Liver (tissue), 9 donors: ENCODE measurements around the gene TRABD. TPM values are rescaled to one million over a fixed set of nuclear protein-coding genes. Genes with fewer than 3 reads are reported as not detected.

ENCODE experiments used
- DNase-seq: peaks from one replicate; pipeline ENCODE4 v3.0.0-alpha.2; 2017; ENCODE audit warnings: low spot score
- H3K27ac ChIP-seq, 2 donors: one replicate each; pipeline ENCODE4 v1.7.0; 2013; ENCODE audit warnings: inconsistent platforms in 2 of 2, low read length in 2 of 2, control low read depth in 1 of 2, low read depth in 1 of 2, mild to moderate bottlenecking in 1 of 2
- H3K27me3 ChIP-seq, 4 donors: one replicate each; pipeline versions ENCODE4 v1.6.1 to v1.7.0; 2013; ENCODE audit warnings: low read length in 3 of 4, inconsistent platforms in 1 of 4, mild to moderate bottlenecking in 1 of 4, moderate library complexity in 1 of 4; ENCODE audit not compliant: control insufficient read depth in 4 of 4, insufficient read depth in 4 of 4
- H3K36me3 ChIP-seq, 4 donors: one replicate each; pipeline versions ENCODE4 v1.6.1 to v1.7.0; 2013; ENCODE audit warnings: low read length in 3 of 4, mild to moderate bottlenecking in 3 of 4, low read depth in 1 of 4, moderate library complexity in 1 of 4; ENCODE audit not compliant: control insufficient read depth in 4 of 4, insufficient read depth in 3 of 4
- H3K4me1 ChIP-seq, 4 donors: one replicate each; pipeline versions ENCODE4 v1.6.1 to v1.7.0; 2013; ENCODE audit warnings: low read length in 3 of 4, mild to moderate bottlenecking in 3 of 4, moderate library complexity in 1 of 4; ENCODE audit not compliant: control insufficient read depth in 4 of 4, insufficient read depth in 4 of 4
- H3K4me3 ChIP-seq, 3 donors: one replicate each; pipeline versions ENCODE4 v1.6.1 to v1.7.0; 2013; ENCODE audit warnings: low read length in 3 of 3, control low read depth in 1 of 3, low read depth in 1 of 3, mild to moderate bottlenecking in 1 of 3
- H3K9ac ChIP-seq, 2 donors: one replicate each; pipeline ENCODE4 v1.7.0; 2013; ENCODE audit warnings: low read length in 2 of 2, mild to moderate bottlenecking in 2 of 2, moderate library complexity in 2 of 2, control low read depth in 1 of 2, low read depth in 1 of 2
- H3K9me3 ChIP-seq, 4 donors: one replicate each; pipeline versions ENCODE4 v1.6.1 to v1.7.0; 2013; ENCODE audit warnings: low read length in 3 of 4; ENCODE audit not compliant: control insufficient read depth in 4 of 4
- ATF3 ChIP-seq: IDR thresholded peaks from 2 replicates; pipeline ENCODE4 v1.6.1; 2016; ENCODE audit warnings: antibody characterized with exemption
- CTCF ChIP-seq: fragments of 150-350 bp; IDR thresholded peaks from 2 replicates; pipeline ENCODE4 v1.5.1; 2017; ENCODE audit warnings: improper control_type of control experiment, low read depth, low read length; ENCODE audit not compliant: missing input control
- EGR1 ChIP-seq, 2 donors: IDR thresholded peaks; 2 replicates each; pipeline ENCODE4 v1.6.1; 2016 to 2018; ENCODE audit warnings: antibody characterized with exemption in 2 of 2, low read depth in 2 of 2
- FOXA1 ChIP-seq: IDR thresholded peaks from 2 replicates; pipeline ENCODE4 v1.6.1; 2016; ENCODE audit warnings: antibody characterized with exemption
- FOXA2 ChIP-seq: IDR thresholded peaks from 2 replicates; pipeline ENCODE4 v1.6.1; 2016; ENCODE audit warnings: antibody characterized with exemption
- HNF4G ChIP-seq: IDR thresholded peaks from 2 replicates; pipeline ENCODE4 v1.6.1; 2016; ENCODE audit warnings: antibody characterized with exemption
- JUND ChIP-seq, 2 donors: IDR thresholded peaks; 2 replicates each; pipeline ENCODE4 v1.6.1; 2016; ENCODE audit warnings: antibody characterized with exemption in 2 of 2
- NR2F2 ChIP-seq: IDR thresholded peaks from 2 replicates; pipeline ENCODE4 v1.6.1; 2016; ENCODE audit warnings: antibody characterized with exemption
- RAD21 ChIP-seq, 2 donors: IDR thresholded peaks; 2 replicates each; pipeline ENCODE4 v1.6.1; 2016; ENCODE audit warnings: antibody characterized with exemption in 2 of 2, mild to moderate bottlenecking in 2 of 2
- RXRA ChIP-seq, 2 donors: IDR thresholded peaks; 2 replicates each; pipeline ENCODE4 v1.6.1; 2017 to 2018; ENCODE audit warnings: antibody characterized with exemption in 2 of 2, mild to moderate bottlenecking in 1 of 2
- SP1 ChIP-seq: IDR thresholded peaks from 2 replicates; pipeline ENCODE4 v1.6.1; 2018; ENCODE audit warnings: antibody characterized with exemption, mild to moderate bottlenecking
- TAF1 ChIP-seq: conservative IDR thresholded peaks from 2 replicates; pipeline ENCODE4 v1.6.1; 2016; ENCODE audit warnings: antibody characterized with exemption, mild to moderate bottlenecking
- YY1 ChIP-seq: IDR thresholded peaks from 2 replicates; pipeline ENCODE4 v1.6.1; 2016; ENCODE audit warnings: antibody characterized with exemption, mild to moderate bottlenecking
- ZBTB33 ChIP-seq: IDR thresholded peaks from 2 replicates; pipeline ENCODE4 v1.6.1; 2016; ENCODE audit warnings: antibody characterized with exemption
- WGBS: extraction: QIAGEN DNeasy Blood & Tissue Kit; methylation state at CpG from one replicate; pipeline ENCODE4 v1.1.7; 2013; 5-methylcytosine and 5-hydroxymethylcytosine counted together
- polyA plus RNA-seq, 2 donors: library from polyadenylated mRNA; stranded (reverse) in 1 of 2; unstranded in 1 of 2; fragments of 200-250 nt in 1 of 2; fragments of >200 nt in 1 of 2; fragmentation: Nextera tagmentation in 1 of 2; extraction: Ambion mirVana in 1 of 2; gene quantifications; one replicate each; pipeline versions ENCODE4 v1.2.1 to v1.2.3, GENCODE V29; 2013 to 2015
- total RNA-seq, 2 donors: library from RNA; depleted of rRNA; stranded (reverse); fragments of >200 nt; gene quantifications; one replicate each; pipeline ENCODE4 v1.2.3, GENCODE V29; 2014
- TF ChIP-seq, protein P1 (sequence below): IDR thresholded peaks from 2 replicates; pipeline ENCODE4 v1.6.1; 2016; ENCODE audit warnings: antibody characterized with exemption
- TF ChIP-seq, protein P2 (sequence below): IDR thresholded peaks from 2 replicates; pipeline ENCODE4 v1.6.1; 2016; ENCODE audit warnings: antibody characterized with exemption, mild to moderate bottlenecking
- donor health status: healthy.
- donor health status: healthy.
- donor health status: healthy.
- donor health status: healthy.
- donor health status: healthy.

TRABD gene
- total and polyA plus RNA-seq, 4 donors = 10.5 to 29.7 (median 16.4) TPM

GRCh38 chr22:50160947-50161346, 24.8 kb upstream of the TRABD start:
- Histone ChIP-seq H3K4me3 (no peak overlapping the region), H3K27me3 (no peaks in the 10 kb centered on the region), H3K9ac (no peak overlapping the region), H3K36me3 (no peaks in the 10 kb centered on the region), H3K9me3 (no peaks in the 10 kb centered on the region), H3K27ac (no peak overlapping the region), H3K4me1 (no peaks in the 10 kb centered on the region)
- 94% methylated on average over 7 of the region's 7 CpGs for WGBS
- TF ChIP-seq NR2F2 (no peak), EGR1 (IDR thresholded peaks at IDR 0.05; ENCODE audit: low read depth in 2 of 2) (no peak), RXRA (IDR thresholded peaks at IDR 0.05) (no peak), FOXA1 (no peak), SP1 (no peak), RAD21 (IDR thresholded peaks at IDR 0.05) (no peak), HNF4G (no peak), JUND (IDR thresholded peaks at IDR 0.05) (no peak), TAF1 (no peak), ATF3 (no peak), CTCF (no peak), YY1 (no peak), ZBTB33 (no peak), FOXA2 (no peak)
- TF ChIP-seq, protein P1, sequence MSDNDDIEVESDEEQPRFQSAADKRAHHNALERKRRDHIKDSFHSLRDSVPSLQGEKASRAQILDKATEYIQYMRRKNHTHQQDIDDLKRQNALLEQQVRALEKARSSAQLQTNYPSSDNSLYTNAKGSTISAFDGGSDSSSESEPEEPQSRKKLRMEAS = no peak
- TF ChIP-seq, protein P2, sequence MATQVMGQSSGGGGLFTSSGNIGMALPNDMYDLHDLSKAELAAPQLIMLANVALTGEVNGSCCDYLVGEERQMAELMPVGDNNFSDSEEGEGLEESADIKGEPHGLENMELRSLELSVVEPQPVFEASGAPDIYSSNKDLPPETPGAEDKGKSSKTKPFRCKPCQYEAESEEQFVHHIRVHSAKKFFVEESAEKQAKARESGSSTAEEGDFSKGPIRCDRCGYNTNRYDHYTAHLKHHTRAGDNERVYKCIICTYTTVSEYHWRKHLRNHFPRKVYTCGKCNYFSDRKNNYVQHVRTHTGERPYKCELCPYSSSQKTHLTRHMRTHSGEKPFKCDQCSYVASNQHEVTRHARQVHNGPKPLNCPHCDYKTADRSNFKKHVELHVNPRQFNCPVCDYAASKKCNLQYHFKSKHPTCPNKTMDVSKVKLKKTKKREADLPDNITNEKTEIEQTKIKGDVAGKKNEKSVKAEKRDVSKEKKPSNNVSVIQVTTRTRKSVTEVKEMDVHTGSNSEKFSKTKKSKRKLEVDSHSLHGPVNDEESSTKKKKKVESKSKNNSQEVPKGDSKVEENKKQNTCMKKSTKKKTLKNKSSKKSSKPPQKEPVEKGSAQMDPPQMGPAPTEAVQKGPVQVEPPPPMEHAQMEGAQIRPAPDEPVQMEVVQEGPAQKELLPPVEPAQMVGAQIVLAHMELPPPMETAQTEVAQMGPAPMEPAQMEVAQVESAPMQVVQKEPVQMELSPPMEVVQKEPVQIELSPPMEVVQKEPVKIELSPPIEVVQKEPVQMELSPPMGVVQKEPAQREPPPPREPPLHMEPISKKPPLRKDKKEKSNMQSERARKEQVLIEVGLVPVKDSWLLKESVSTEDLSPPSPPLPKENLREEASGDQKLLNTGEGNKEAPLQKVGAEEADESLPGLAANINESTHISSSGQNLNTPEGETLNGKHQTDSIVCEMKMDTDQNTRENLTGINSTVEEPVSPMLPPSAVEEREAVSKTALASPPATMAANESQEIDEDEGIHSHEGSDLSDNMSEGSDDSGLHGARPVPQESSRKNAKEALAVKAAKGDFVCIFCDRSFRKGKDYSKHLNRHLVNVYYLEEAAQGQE = no peak
- no peak for DNase-seq
